ENCODE results near the gene WNT3A.

GRCh38 chr1:228002792-228003191 is 4.0 kb upstream of the WNT3A start:
- TF ChIP-seq POLR2AphosphoS5 (IDR thresholded peaks at IDR 0.05), result no peak
- TF ChIP-seq CTCF (IDR thresholded peaks at IDR 0.05), result no peak
- no peak for TF ChIP-seq EP300 (IDR thresholded peaks at IDR 0.05)
- no peak for TF ChIP-seq POLR2A (IDR thresholded peaks at IDR 0.05)

Data from upper lobe of left lung (tissue), 4 donors.